K562 (cell line): Measurements from ENCODE around the gene HDGFL2. TPM values are rescaled to one million over a fixed set of nuclear protein-coding genes. Genes with fewer than 3 reads are reported as not detected.

Experiments
- ARID2 ChIP-seq: fragments of 450-650 bp; IDR thresholded peaks from 2 replicates; pipeline ENCODE4 v1.6.1; 2017; ENCODE audit warnings: antibody characterized with exemption, mild to moderate bottlenecking
- ARID3A ChIP-seq: IDR thresholded peaks from 2 replicates; pipeline ENCODE4 v1.6.1; 2012; ENCODE audit warnings: low read depth, low read length, improper control_type of control experiment, borderline replicate concordance
- BCLAF1 ChIP-seq, 2 experiments: fragments of 450-650 bp in 1 of 2; IDR thresholded peaks; 2 replicates each; pipeline ENCODE4 v1.6.1; 2011 to 2017; ENCODE audit warnings: low read depth in 2 of 2, antibody characterized with exemption in 1 of 2, borderline replicate concordance in 1 of 2, low read length in 1 of 2, mild to moderate bottlenecking in 1 of 2, mixed read lengths in 1 of 2; ENCODE audit not compliant: control insufficient read depth in 1 of 2
- CEBPG ChIP-seq, 3 experiments: fragments of 200-800 bp in 1 of 3; sonication (Bioruptor generic) in 1 of 3; sonication (generic) in 1 of 3; formaldehyde crosslinking in 1 of 3; IDR thresholded peaks in 2 of 3; conservative IDR thresholded peaks in 1 of 3; 2 replicates each; pipeline versions ENCODE4 v1.6.1 to v1.8.0; 2016 to 2022; ENCODE audit warnings: missing compliant biosample characterization in 2 of 3, missing genetic modification characterization in 2 of 3, mild to moderate bottlenecking in 1 of 3, missing genetic modification reagents in 1 of 3
- GTF2B ChIP-seq: IDR thresholded peaks from 2 replicates; pipeline ENCODE4 v1.6.1; 2011; ENCODE audit not compliant: insufficient read length; ENCODE audit errors: extremely low read depth
- HMG20A ChIP-seq: fragments of 450-650 bp; formaldehyde crosslinking; conservative IDR thresholded peaks from 2 replicates; pipeline ENCODE4 v1.4.0; 2020; ENCODE audit warnings: mild to moderate bottlenecking, mixed read lengths
- MCM2 ChIP-seq: fragments of 450-650 bp; IDR thresholded peaks from 2 replicates; pipeline ENCODE4 v1.6.1; 2017; ENCODE audit warnings: low read depth, mild to moderate bottlenecking
- PHF20 ChIP-seq: fragments of 450-650 bp; IDR thresholded peaks from 2 replicates; pipeline ENCODE4 v1.6.1; 2018; ENCODE audit not compliant: partially characterized antibody
- POU5F1 ChIP-seq: fragments of 150-350 bp; IDR thresholded peaks from 2 replicates; pipeline ENCODE4 v1.6.1; 2014; ENCODE audit warnings: borderline replicate concordance, low read length, low read depth, mild to moderate bottlenecking; ENCODE audit not compliant: partially characterized antibody
- RB1 ChIP-seq: fragments of 450-650 bp; IDR thresholded peaks from 2 replicates; pipeline ENCODE4 v1.6.1; 2017; ENCODE audit warnings: low read depth, mild to moderate bottlenecking
- RFX5 ChIP-seq: IDR thresholded peaks from 2 replicates; pipeline ENCODE4 v1.6.1; 2011; ENCODE audit warnings: low read depth, mild to moderate bottlenecking, improper control_type of control experiment, low read length
- RUNX1 ChIP-seq: sonication (generic); IDR thresholded peaks from 2 replicates; pipeline ENCODE4 v1.6.1; 2016; ENCODE audit warnings: antibody characterized with exemption, low read depth
- SMARCA4 ChIP-seq: fragments of 450-650 bp; IDR thresholded peaks from 2 replicates; pipeline ENCODE4 v1.6.1; 2016
- VEZF1 ChIP-seq: fragments of 200-800 bp; sonication (Bioruptor generic); IDR thresholded peaks from 2 replicates; pipeline ENCODE4 v1.6.1; 2017; ENCODE audit warnings: missing genetic modification characterization, missing compliant biosample characterization
- ZKSCAN8 ChIP-seq: fragments of 200-800 bp; sonication (Bioruptor generic); IDR thresholded peaks from 2 replicates; pipeline ENCODE4 v1.6.1; 2016; ENCODE audit warnings: missing genetic modification characterization, missing compliant biosample characterization
- ZNF395 ChIP-seq: fragments of 200-800 bp; sonication (Bioruptor generic); IDR thresholded peaks from 2 replicates; pipeline ENCODE4 v1.6.1; 2017; ENCODE audit warnings: missing genetic modification characterization, missing compliant biosample characterization
- ZNF644 ChIP-seq: fragments of 200-800 bp; sonication (Bioruptor generic); IDR thresholded peaks from 2 replicates; pipeline ENCODE4 v1.6.1; 2016; ENCODE audit warnings: low read depth, missing genetic modification characterization, missing compliant biosample characterization
- ZNF717 ChIP-seq: fragments of 250-450 bp; sonication (Bioruptor Pico); IDR thresholded peaks from 2 replicates; pipeline ENCODE4 v1.5.0; 2021
- polyA plus RNA-seq, 8 experiments: library from polyadenylated mRNA; depleted of rRNA in 4 of 8; stranded (reverse) in 5 of 8; unstranded in 3 of 8; fragments of >200 nt; fragmentation: Nextera tagmentation in 2 of 8; fragmentation: Illumina TruSeq in 1 of 8; extraction: Ambion mirVana in 2 of 8; extraction: Trizol in 1 of 8; gene quantifications; 2 replicates each; pipeline versions ENCODE4 v1.2.1 to v1.2.3, GENCODE V29; 2011 to 2014; ENCODE audit warnings: inconsistent platforms in 1 of 8, missing spikeins in 1 of 8
- total RNA-seq, 7 experiments: library from RNA; depleted of rRNA in 6 of 7; stranded (reverse); fragments of >200 nt in 6 of 7; fragmentation: Illumina TruSeq in 2 of 7; extraction: Trizol in 2 of 7; gene quantifications; 2 replicates each; pipeline versions ENCODE4 v1.2.1 to v1.2.3, GENCODE V29; 2011 to 2021; ENCODE audit warnings: low replicate concordance in 1 of 7

Gene HDGFL2
- total and polyA plus RNA-seq, 9 of the 15 experiments (the other 6 are each of a cell fraction or from before 2014, with no cell fraction given), result 0.13 to 61.7 (median 16.0) TPM

- no peak for TF ChIP-seq ZNF395
- 0 out of 2 replicates have a peak, but pooled peaks have one; percentile 28 for TF ChIP-seq ZNF644 (tag)
- peak in 1 of 2 experiments; percentile 77; a peak in 1 of 4 replicates for TF ChIP-seq BCLAF1 (IDR thresholded peaks at IDR 0.05; ENCODE audit: borderline replicate concordance in 1 of 2, control insufficient read depth in 1 of 2, low read depth in 2 of 2, low read length in 1 of 2)
- TF ChIP-seq POU5F1, result no peak
- TF ChIP-seq MCM2, result no peak
- no peak for TF ChIP-seq RFX5
- no peak for TF ChIP-seq RUNX1
- TF ChIP-seq RB1, result peak; percentile 71
- no peak for TF ChIP-seq SMARCA4
- TF ChIP-seq PHF20, result peak; percentile 91
- TF ChIP-seq GTF2B, result no peak
- no peak for TF ChIP-seq ARID2
- peak; percentile 95 for TF ChIP-seq VEZF1 (CRISPR knock-in tag)
- TF ChIP-seq ARID3A, result peak; percentile 33; the same call in 1 of the 2 replicates
- no peak for TF ChIP-seq ZNF717 (CRISPR knock-in tag)
- no peak for TF ChIP-seq HMG20A (CRISPR knock-in tag)
- TF ChIP-seq ZKSCAN8 (CRISPR knock-in tag), result no peak
- TF ChIP-seq CEBPG (CRISPR knock-in tag; IDR thresholded peaks at IDR 0.05), result no peak
- TF ChIP-seq CEBPG (tag; conservative IDR thresholded peaks at IDR 0.05 in 1 of 2, IDR thresholded peaks at IDR 0.05 in 1 of 2), result no peak
Measured at GRCh38 chr19:4457654-4458395, 14.3 kb upstream of the HDGFL2 start, which contains the start of gene UBXN6 (continued).
